GM03348 (cell line): Measurements from ENCODE around the gene DOCK9.
A peak's percentile ranks its signal among the peaks of the same experiment; 100 is the strongest.

Experiments used
- DNase-seq: peaks from one replicate; pipeline ENCODE4 v3.0.0; 2012; ENCODE audit warnings: low spot score

Gene DOCK9

GRCh38 chr13:98853771-98854221 is 124.1 kb downstream of the DOCK9 start:
- DNase-seq: peak; percentile 79

DNA sequence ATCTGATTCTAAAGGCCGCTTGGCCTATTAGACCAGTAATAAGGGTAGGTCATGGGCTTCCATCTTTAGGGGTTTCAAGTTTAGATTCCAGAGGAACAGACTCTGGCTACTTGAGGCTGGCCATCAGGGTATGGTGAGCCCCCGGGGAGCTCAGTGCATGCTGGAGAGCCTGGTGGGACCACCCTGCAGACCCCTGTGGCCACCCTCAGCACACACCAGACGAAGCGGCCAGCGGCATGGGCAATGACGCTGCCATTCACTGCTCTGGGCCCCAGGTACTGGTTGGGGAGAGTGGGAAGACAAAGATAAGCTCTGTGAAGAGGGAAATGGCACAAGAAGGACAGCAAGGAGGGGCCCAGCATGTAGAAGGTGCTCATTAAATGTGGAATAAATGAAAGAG is 126.6 kb downstream of the DOCK9 start:
- DNase-seq: no peak

DNA sequence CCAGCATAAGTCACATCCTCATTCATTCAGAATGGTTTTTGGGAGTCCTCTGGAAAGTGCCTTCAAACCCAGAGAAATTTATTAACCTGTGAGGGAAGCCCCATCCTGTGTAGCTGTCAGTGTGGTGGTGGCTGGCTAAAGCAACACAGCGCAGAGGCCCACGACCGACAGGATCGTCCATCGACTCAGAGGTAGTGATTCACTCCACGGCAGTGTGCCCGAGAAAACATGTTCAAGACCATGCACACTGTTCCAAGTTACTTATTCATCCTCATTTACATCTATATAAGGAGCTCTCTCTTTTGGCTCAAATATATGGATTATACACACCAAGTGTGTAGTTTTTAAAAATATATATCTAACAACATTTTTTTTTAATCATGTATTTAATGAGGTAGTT is 129.1 kb downstream of the DOCK9 start:
- no peak for DNase-seq

DNA sequence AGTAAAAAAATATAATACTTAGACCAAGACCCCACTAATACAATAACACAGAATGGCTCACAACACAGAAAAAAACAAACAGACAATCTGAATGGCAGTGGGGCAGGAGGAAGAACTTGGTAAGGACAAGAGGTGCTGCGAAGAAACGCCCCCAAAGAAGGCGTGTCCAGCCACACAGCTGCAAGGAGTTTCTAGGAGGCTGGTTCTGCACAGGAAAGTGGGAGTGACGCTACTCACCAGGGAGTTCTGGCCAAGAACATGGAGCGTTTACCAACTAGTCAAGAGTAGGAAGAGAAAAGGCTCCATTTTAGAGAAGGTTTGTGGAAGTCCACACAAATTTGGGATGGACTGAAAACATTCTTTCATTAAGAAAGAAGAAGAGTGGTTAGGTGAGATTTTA is 130.1 kb downstream of the DOCK9 start:
- DNase-seq: no peak

- DNase-seq: no peak
Observed at GRCh38 chr13:98846986-98847385, 130.9 kb downstream of the DOCK9 start.

GRCh38 chr13:98846521-98846920 is 131.3 kb downstream of the DOCK9 start:
- no peak for DNase-seq

DNA sequence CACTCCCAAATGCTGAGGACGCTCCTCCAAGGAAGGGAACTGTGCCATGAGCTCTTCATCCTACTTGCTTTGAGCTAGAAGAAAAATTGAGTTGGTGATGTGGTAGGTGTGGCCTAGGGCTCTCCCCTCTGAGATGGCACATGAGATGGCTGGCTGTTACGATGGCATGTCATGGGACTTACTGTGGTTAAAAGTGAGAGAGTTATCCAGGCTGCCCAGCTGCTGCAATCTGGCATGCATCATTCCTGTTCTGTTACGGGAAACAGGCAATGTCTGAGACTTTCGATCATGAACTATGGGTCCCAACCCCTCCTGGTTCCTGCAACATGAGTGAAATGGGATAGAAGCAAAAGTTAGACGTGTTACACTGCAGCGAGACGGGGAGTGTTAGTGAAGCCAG is 132.1 kb downstream of the DOCK9 start:
- DNase-seq: no peak

- no peak for DNase-seq
Observed at GRCh38 chr13:98844021-98844420, 133.8 kb downstream of the DOCK9 start.

DNA sequence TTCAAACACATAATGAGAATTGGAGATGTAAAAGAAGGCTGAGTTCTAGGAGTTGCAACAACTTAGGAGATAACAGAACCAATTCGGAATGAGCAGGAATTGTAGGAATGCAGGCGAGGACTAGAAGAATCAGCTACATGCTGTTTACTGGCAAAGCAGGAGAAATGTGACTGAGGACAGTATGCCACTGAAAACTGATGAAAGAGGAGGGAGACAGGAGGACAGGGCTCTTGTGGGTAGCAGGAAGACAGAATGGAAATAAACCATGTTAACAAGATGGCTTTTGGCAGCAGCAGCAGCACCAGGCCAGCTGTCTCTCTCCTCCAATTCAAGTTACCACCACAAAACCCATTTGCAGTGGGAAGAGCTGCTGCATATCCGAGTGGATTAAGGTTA is 134.4 kb downstream of the DOCK9 start:
- no peak for DNase-seq

DNA sequence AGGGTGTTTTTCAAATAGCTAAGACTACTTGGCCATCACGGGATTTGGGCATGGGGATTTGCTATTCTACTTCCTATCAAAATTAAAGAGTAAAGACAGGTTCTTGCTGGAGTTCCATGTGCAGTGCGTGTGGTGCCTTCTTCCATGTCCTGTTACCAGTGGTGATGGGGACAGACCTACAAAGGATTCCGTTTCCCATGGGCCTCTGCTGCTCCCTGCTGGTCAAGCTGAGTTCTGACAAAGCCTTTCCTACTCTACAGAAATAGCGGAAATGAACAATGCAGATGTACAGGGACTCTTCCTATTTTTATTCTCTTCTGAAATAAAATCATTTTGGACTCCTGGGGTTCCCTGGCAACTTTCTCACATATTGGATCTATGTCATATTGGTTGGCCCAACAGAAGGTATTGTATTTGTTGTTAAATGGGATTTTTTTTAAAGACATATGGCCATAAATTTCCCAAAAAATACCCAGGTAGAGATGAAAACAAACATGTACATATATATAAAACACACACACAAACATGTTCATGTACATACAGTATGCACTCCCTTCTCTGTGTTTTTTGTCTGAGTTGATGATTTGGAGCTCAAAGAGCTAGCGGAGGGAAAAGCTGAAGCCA is 134.9 kb downstream of the DOCK9 start:
- DNase-seq: peak; percentile 84

GRCh38 chr13:98842070-98842469 is 135.8 kb downstream of the DOCK9 start:
- no peak for DNase-seq

DNA sequence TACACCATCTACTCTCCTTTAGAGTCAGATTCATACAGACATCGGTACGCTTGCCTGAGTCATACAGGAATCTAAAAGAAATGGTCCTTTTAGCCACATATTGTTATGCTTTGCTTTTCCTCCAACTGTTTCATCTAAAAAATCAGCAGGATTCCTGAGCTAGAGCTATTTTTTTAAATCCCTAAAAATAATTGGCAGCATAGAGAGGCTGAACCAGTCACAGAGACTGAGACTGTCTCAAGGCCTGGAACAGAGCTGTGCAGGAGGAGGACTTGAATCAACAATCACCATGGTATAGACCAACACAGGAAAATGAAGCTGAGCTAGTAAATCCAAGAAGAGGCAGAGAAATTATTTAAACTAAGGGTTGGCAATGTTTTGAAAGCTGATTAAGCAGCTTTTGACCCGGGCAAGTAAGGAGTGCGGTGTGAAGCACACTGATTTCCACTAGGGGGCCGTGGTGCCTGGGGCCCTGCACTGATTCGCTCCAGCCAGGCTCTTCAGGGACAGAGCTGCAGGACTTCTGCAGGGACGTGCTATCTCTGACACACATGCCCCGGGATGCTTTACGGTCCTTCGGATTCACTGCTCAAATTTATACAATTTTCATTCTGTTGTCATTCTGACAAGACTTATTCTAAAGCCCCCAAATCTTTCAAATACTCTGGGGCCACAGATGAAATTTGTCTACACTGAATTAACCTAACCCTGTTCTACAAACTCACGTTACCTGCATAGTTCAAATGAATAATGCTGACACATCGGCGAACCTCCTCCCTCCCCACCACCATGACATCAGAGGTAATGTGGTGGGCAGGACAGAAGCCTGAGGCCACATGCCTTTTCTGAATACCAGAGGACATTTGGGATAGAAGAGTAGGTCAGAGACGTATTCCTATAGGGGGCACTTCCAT is 137.8 kb downstream of the DOCK9 start:
- DNase-seq: peak; percentile 84

DNA sequence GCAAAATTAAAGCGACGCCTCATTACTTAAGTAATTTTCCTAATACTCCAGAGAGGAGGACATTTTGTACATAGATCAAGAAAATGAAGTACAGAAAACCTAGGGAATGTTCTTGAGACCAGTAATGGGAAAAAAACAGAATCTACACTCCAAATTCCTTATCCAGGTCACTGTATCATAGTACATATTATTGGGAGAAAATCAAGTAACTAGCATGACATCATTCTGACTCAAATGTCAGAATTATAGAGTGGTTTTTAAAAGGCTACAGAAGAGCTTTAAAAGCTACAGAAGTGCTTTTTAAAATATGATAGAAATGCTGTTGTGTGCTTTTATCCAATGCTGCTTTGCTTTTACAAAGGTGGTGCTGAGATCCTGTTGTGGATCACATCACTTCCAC is 139.1 kb downstream of the DOCK9 start:
- DNase-seq: no peak

DNA sequence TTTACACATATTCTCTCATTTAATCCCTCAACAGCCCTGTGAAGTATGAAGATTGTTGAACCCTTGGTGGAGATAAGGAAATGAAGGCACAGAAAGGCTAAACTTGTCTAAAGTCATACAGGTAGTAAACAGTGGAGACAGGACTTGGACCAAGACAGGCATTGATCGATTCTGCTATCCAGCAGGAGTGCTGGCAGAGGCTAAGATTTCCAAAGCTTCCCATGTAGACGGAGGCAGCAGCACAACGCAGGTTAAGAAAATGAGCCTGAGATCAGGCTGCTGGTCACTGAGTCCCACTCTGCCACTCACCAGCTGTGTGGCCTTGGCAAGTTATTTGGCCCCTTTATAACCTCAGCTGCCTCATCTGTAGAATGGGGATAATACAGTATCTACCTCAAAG is 140.0 kb downstream of the DOCK9 start:
- no peak for DNase-seq

- DNase-seq: no peak
Observed at GRCh38 chr13:98835156-98835555, 142.7 kb downstream of the DOCK9 start.

- DNase-seq: no peak
Observed at GRCh38 chr13:98834254-98834960, 143.5 kb downstream of the DOCK9 start.

DNA sequence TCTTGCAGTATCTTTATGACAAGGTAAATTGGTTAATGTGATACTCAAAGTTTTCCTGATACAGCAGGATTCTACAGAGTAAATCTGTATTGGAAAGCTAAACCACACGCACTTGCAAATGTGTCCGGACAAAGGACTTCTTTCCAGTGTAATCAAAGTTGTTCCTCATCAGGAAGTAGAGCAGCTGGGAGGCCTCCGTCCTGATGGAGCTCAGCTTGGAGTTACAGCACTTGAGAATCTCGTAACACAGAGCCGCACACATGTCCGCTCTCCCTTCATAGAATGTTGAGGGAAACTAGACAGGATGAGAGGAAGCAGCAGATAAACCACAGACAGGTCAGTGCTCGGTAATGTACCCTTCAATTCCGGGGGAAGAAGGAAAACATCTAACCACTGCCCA is 146.6 kb downstream of the DOCK9 start:
- DNase-seq: no peak

- DNase-seq: no peak
Observed at GRCh38 chr13:98829541-98829940, 148.3 kb downstream of the DOCK9 start.

DNA sequence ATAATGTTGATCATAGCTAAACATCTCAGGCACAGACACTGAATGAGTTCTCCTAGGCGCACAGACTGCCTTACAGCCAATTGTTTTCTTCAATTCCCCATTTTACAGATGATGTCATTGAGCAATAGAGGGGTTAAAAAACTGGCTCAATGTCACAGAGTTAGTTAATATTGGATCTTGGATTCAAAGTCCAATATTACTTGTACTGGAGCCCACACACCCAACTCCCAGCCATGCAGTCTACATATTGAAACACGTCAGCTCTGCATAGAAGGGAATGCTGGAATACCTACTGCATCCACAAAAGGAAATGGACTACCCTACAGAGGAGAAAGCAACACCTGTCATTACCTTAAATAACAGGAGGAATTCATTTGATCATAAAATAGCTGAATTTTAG is 149.2 kb downstream of the DOCK9 start:
- no peak for DNase-seq

- DNase-seq: no peak
Observed at GRCh38 chr13:98827449-98827848, 150.4 kb downstream of the DOCK9 start.

- DNase-seq: no peak
Observed at GRCh38 chr13:98826146-98826545, 151.7 kb downstream of the DOCK9 start.

DNA sequence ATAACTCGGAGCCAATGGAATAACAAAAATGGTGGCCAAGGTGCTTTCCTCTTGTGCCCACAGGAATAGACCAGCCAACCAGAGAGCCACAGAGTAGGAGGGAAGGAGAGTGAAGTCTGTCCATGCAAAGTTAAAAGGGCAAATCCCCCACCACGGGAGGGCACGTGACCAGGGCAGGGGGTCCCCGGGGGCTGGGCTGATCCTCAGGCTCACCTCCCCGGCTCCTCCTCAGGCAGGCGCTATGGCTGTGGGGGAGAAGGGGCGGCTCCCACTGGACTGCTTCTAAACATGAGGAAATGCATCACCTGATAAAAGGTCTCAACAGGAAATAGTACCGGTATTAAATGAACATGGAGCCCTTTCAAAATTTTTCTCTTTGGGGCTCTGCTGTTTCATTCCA is 152.2 kb downstream of the DOCK9 start:
- DNase-seq: no peak
